K562 (cell line): ENCODE results near the gene BLZF1. TPM values are rescaled to one million over a fixed set of nuclear protein-coding genes. Genes with fewer than 3 reads are reported as not detected.

ENCODE experiments used
- ATF2 ChIP-seq: sonication (generic); formaldehyde crosslinking; IDR thresholded peaks from 2 replicates; pipeline ENCODE4 v1.8.1; 2022; ENCODE audit warnings: missing genetic modification reagents
- C11orf30 ChIP-seq: fragments of 450-650 bp; IDR thresholded peaks from 2 replicates; pipeline ENCODE4 v1.6.1; 2016; ENCODE audit warnings: low read depth, mild to moderate bottlenecking
- CREB1 ChIP-seq, 2 experiments: sonication (generic) in 1 of 2; formaldehyde crosslinking in 1 of 2; IDR thresholded peaks; 2 replicates each; pipeline versions ENCODE4 v1.6.1 to v1.8.0; 2012 to 2022; ENCODE audit warnings: inconsistent platforms in 1 of 2, mild to moderate bottlenecking in 1 of 2, missing genetic modification reagents in 1 of 2, moderate library complexity in 1 of 2
- DEAF1 ChIP-seq: fragments of 450-650 bp; formaldehyde crosslinking; IDR thresholded peaks from 2 replicates; pipeline ENCODE4 v1.4.0; 2020; ENCODE audit warnings: mild to moderate bottlenecking, moderate library complexity
- E4F1 ChIP-seq: fragments of 250-450 bp; sonication (Bioruptor Pico); IDR thresholded peaks from 2 replicates; pipeline ENCODE4 v1.5.0; 2021; ENCODE audit warnings: mild to moderate bottlenecking, borderline replicate concordance
- JUNB ChIP-seq: fragments of 450-650 bp; formaldehyde crosslinking; conservative IDR thresholded peaks from 2 replicates; pipeline ENCODE4 v1.4.0; 2020; ENCODE audit warnings: mild to moderate bottlenecking
- NELFE ChIP-seq: IDR thresholded peaks from 2 replicates; pipeline ENCODE4 v1.6.1; 2011; ENCODE audit warnings: mild to moderate bottlenecking; ENCODE audit not compliant: insufficient read depth, insufficient read length
- NFATC3 ChIP-seq: fragments of 450-650 bp; IDR thresholded peaks from 2 replicates; pipeline ENCODE4 v1.6.1; 2017; ENCODE audit warnings: mild to moderate bottlenecking
- PCBP1 ChIP-seq: fragments of 200-400 bp; formaldehyde crosslinking; IDR thresholded peaks from 2 replicates; pipeline ENCODE4 v1.6.1; 2018; ENCODE audit warnings: mild to moderate bottlenecking, low read depth, low read length; ENCODE audit not compliant: poor library complexity, severe bottlenecking
- POLR2AphosphoS5 ChIP-seq: IDR thresholded peaks from 2 replicates; pipeline ENCODE4 v1.6.1; 2011; ENCODE audit warnings: mild to moderate bottlenecking, low read depth, low read length, moderate library complexity; ENCODE audit not compliant: control insufficient read depth, insufficient read depth
- RBFOX2 ChIP-seq: fragments of 200-400 bp; formaldehyde crosslinking; IDR thresholded peaks from 2 replicates; pipeline ENCODE4 v1.6.1; 2017; ENCODE audit warnings: low read depth, mild to moderate bottlenecking, low read length, moderate library complexity
- SMARCA5 ChIP-seq: fragments of 450-650 bp; IDR thresholded peaks from 2 replicates; pipeline ENCODE4 v1.6.1; 2016
- SNIP1 ChIP-seq: fragments of 450-650 bp; IDR thresholded peaks from 2 replicates; pipeline ENCODE4 v1.7.1; 2017; ENCODE audit warnings: low read depth, mild to moderate bottlenecking
- SP1 ChIP-seq: sonication (generic); formaldehyde crosslinking; IDR thresholded peaks from 2 replicates; pipeline ENCODE4 v1.8.1; 2022; ENCODE audit warnings: mild to moderate bottlenecking, missing genetic modification reagents
- TEAD2 ChIP-seq: fragments of 450-650 bp; IDR thresholded peaks from 2 replicates; pipeline ENCODE4 v1.6.1; 2016; ENCODE audit warnings: missing genetic modification characterization, control low read depth, missing compliant biosample characterization
- TSHZ1 ChIP-seq: fragments of 250-450 bp; sonication (Bioruptor Pico); IDR thresholded peaks from 2 replicates; pipeline ENCODE4 v1.4.0; 2020; ENCODE audit warnings: mild to moderate bottlenecking, moderate library complexity
- XRCC3 ChIP-seq: fragments of 450-650 bp; IDR thresholded peaks from 2 replicates; pipeline ENCODE4 v1.6.1; 2017; ENCODE audit warnings: mild to moderate bottlenecking, moderate library complexity
- ZFP36 ChIP-seq: fragments of 150-350 bp; IDR thresholded peaks from 2 replicates; pipeline ENCODE4 v1.6.1; 2018; ENCODE audit warnings: low read length, low read depth; ENCODE audit not compliant: partially characterized antibody
- ZNF583 ChIP-seq: fragments of 250-450 bp; sonication (Bioruptor Pico); IDR thresholded peaks from 2 replicates; pipeline ENCODE4 v1.4.0; 2020
- ZNF584 ChIP-seq: fragments of 200-800 bp; sonication (Bioruptor generic); IDR thresholded peaks from 2 replicates; pipeline ENCODE4 v1.6.1; 2016; ENCODE audit warnings: low read depth, mild to moderate bottlenecking, missing genetic modification characterization, missing compliant biosample characterization
- ZNF75A ChIP-seq: fragments of 450-650 bp; formaldehyde crosslinking; IDR thresholded peaks from 2 replicates; pipeline ENCODE4 v1.4.0; 2020; ENCODE audit warnings: mild to moderate bottlenecking
- ZZZ3 ChIP-seq: fragments of 450-650 bp; IDR thresholded peaks from 2 replicates; pipeline ENCODE4 v1.6.1; 2016; ENCODE audit warnings: antibody characterized with exemption, mild to moderate bottlenecking, moderate library complexity
- polyA plus RNA-seq, 8 experiments: library from polyadenylated mRNA; depleted of rRNA in 4 of 8; stranded (reverse) in 5 of 8; unstranded in 3 of 8; fragments of >200 nt; fragmentation: Nextera tagmentation in 2 of 8; fragmentation: Illumina TruSeq in 1 of 8; extraction: Ambion mirVana in 2 of 8; extraction: Trizol in 1 of 8; gene quantifications; 2 replicates each; pipeline versions ENCODE4 v1.2.1 to v1.2.3, GENCODE V29; 2011 to 2014; ENCODE audit warnings: inconsistent platforms in 1 of 8, missing spikeins in 1 of 8
- total RNA-seq, 7 experiments: library from RNA; depleted of rRNA in 6 of 7; stranded (reverse); fragments of >200 nt in 6 of 7; fragmentation: Illumina TruSeq in 2 of 7; extraction: Trizol in 2 of 7; gene quantifications; 2 replicates each; pipeline versions ENCODE4 v1.2.1 to v1.2.3, GENCODE V29; 2011 to 2021; ENCODE audit warnings: low replicate concordance in 1 of 7

BLZF1 gene
- total and polyA plus RNA-seq, 9 of the 15 experiments (the other 6 are each of a cell fraction or from before 2014, with no cell fraction given), result 20.5 to 32.8 (median 25.3) TPM

GRCh38 chr1:169326956-169327268 is 41.1 kb upstream of the BLZF1 start (continued):
- TF ChIP-seq POLR2AphosphoS5 (no peak), SNIP1 (no peak), DEAF1 (CRISPR knock-in tag) (no peak), SP1 (CRISPR knock-in tag) (no peak), ZZZ3 (no peak), E4F1 (no peak), TEAD2 (tag) (no peak), C11orf30 (0 out of 2 replicates have a peak, but pooled peaks have one; percentile 13), ZNF584 (CRISPR knock-in tag) (0 out of 2 replicates have a peak, but pooled peaks have one; percentile 23), TSHZ1 (CRISPR knock-in tag) (no peak), NELFE (no peak), ATF2 (CRISPR knock-in tag) (no peak), CREB1 (IDR thresholded peaks at IDR 0.05) (no peak), CREB1 (CRISPR knock-in tag; IDR thresholded peaks at IDR 0.05) (no peak), ZFP36 (no peak), ZNF75A (no peak), ZNF583 (CRISPR knock-in tag) (no peak), RBFOX2 (no peak), SMARCA5 (no peak), JUNB (no peak), PCBP1 (no peak), XRCC3 (no peak), NFATC3 (0 out of 2 replicates have a peak, but pooled peaks have one; percentile 51)
